Measurements from ENCODE around the gene NDUFA11.
"Not testable (repeated sequence)": the region's sequence is repeated elsewhere in the genome, so short reads cannot be mapped to it uniquely, and the experiment has no call there.

NDUFA11 gene

DNA sequence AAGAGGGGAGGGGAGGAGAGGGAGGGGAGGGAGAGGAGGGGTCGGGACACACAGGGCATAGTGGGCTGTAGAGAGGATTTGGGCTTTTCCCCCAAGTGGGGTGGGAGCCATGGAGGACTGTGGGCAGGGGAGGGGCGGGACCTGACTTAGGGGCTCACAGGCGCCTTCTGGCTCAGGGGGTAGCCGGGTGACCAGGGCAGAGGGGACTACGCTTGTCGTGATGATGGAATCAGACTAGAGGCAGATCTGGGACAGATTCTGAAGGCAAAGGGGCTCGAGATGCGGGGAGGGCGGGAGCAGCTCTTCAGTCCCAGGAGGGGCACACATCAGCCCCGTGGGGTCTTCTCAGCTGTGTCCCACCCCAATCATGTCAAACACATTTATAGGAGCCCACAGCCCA, 13.5 kb downstream of the NDUFA11 start:
- no peak for DNase-seq (ENCODE audit: low read depth in 2 of 2)

DNA sequence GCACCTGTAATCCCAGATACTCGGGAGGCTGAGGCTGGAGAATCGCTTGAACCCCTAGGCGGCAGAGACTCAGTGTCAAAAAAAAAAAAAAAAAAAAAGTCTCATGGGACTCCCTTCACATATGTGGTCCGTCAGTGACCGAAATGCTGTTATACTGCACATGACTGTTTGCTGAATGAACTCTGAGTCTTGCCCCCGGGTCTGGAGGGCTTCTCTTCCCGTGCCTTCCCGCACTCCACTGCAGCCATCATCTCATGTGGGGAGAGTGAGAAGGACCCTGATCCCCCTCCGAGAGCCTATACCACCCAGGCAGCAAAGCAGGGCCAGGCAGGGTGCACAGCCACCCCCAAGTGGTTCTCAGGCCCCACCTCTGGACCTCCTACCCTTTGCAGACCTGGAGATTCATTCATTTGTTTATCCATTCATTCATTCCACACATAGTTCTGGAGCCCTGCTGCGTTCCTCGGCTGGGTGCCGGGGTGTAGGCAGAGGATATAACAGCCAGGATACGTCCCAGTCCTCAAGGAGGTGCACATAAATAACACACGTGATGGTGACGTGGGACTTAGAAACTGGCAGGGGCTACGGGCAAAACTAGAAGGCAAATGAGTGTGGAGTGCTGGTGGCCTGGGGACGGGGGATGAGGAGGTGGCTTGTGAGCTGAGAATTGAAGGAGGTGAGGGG, 14.2 kb downstream of the NDUFA11 start:
- DNase-seq (ENCODE audit: low read depth in 2 of 2): no peak

DNA sequence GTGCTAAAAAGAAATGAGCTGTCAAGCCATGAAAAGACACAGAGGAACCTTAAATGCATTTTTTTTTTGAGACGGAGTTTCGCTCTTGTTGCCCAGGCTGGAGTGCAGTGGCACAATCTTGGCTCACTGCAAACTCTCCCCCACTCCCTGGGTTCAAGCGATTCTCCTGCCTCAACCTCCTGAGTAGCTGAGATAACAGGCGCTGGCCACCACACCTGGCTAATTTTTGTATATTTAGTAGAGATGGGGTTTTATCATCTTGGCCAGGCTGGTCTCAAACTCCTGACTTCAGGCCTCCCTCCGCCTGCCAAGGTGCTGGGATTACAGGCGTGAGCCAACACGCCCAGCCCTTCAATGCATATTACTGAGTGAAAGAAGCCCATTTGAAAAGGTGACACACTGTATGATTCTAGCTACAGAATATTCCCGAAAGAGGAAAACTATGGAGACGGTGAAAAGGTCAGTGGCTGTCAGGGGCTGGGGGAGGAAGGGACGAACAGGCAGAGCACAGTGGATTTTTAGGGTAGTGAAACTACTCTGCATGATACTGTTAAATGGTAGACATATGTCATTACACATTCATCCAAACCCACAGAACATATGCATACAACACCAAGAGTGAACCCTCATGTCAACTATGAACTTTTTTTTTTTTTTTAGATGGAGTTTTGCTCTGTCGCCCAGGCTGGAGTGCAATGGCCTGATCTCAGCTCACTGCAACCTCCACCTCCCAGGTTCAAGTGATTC, 19.4 kb downstream of the NDUFA11 start:
- not testable (repeated sequence) for DNase-seq (ENCODE audit: low read depth in 2 of 2)

DNA sequence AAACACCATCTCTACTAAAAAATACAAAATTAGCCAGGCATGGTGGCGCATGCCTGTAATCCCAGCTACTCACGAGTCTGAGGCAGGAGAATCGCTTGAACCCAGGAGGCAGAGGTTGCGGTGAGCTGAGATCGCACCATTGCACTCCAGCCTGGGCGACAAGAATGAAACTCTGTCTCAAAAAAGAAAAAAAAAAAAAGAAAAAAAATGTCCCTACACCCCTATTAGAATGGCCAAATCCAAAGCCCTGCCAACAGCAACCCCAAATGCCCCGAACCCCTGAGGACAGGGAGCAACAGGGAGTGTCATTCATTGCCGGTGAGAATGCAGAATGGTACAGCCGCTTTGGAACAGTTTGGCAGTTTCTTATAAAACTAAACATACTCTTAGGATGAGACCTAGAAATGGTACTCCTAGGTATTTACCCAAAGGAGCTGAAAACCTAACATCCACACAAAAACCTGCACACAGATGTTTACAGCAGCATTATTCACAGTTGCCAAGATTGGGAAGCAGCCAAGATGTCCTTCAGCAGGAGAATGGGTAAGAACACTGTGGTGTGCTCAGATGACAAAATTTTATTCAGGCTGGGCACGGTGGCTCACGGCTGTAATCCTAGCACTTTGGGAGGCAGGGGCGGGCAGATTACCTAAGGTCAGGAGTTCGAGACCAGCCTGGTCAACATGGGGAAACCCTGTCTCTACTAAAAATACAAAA, 20.3 kb downstream of the NDUFA11 start:
- DNase-seq (ENCODE audit: low read depth in 2 of 2): not testable (repeated sequence)

DNA sequence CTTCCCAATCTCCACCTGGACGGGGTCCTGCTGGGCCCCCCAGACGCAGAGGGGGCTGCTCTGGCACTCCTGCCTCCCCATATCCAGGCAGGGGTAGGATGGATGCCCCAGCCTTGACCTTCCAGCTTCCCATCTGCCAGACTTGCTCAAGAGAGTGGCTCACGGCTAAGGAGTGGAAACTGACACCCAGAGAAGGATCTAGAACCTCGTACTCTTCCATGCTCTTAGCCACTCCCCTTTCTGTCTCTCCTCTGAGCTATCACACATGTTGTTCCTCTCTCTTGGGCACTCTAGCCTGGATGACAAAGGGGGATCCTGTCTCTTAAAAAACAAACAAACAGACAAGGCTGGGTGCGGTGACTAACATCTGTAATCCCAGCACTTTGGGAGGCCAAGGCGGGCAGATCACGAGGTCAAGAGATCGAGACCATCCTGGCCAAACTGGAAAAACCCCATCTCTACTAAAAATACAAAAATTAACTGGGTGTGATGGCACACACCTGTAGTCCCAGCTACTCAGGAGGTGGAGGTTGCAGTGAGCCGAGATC, 21.1 kb downstream of the NDUFA11 start:
- DNase-seq (ENCODE audit: low read depth in 2 of 2): no peak

DNA sequence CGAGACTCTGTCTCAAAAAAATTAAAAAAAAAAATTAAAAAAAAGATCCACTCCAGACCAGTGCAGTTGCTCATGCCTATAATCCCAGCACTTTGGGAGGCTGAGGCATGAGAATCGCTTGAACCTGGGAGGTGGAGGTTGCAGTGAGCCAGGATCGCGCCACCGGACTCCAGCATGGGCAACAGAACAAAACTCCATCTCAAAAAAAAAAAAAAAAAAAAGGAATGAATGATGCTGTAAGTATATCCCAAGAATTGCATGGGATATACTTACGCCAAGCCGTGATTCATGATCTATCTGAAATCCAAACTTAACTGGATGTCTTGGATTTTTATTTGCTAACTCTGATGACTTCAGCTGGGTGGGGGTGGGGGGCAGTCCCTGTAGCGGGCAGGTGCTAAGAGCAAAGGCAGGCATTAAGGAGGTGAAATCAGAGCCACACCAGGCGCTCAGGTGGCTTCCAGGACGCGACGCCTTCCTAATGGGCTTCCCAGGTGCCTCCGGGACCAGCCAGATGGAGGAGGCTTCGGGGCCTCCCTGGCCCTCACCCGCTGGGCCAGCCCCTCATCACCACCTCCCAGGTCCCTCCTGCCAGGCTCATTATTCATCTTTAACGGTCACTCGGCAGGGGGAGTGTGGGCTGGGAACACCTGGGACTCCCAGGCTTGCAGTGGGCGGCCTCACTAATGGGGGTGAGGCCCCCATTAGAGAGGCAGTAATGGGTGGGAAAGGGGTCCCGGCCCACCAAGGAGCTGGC, 21.9 kb downstream of the NDUFA11 start:
- DNase-seq (ENCODE audit: low read depth in 2 of 2): no peak

DNA sequence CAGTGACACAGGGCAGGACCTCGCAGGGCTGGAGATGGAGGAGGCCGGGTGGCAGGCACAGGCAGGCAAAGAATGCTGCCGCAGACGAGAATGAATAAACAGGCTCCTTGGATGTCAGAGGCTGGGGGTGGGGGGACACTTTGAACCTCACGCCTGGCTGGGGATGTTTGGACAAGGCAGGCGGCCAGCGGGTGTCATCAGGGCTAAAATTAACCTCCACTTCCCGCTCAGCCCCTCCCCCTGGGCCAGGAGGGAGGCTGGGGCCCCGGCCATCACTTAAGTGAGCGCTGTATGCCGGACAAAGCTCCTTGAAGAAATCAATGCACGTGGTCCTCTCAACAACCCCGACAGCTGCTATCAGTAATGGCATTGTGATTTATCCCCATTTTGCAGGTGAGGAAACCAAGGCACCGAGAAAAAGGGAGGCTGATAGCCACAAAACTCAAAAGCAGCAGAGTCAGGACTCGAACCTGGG, 22.9 kb downstream of the NDUFA11 start:
- no peak for DNase-seq (ENCODE audit: low read depth in 2 of 2)

DNA sequence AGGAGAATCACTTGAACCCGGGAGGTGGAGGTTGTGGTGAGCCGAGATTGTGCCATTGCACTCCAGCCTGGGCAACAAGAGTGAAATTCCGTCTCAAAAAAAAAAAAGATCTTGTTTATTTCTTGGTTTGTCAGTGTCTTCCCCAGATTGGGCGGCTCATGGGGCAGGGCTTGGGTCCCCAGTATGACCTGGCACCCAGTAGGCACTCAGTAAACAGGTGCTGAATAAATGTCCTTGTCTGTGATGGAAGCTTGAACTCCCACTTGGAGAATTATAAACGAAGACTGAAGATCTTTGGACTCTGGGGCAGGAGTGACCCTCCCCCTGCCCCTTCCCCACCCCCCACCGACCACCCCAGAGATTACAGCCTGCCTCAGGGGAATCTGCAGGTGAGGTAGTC, 23.4 kb downstream of the NDUFA11 start:
- no peak for DNase-seq (ENCODE audit: low read depth in 2 of 2)

DNA sequence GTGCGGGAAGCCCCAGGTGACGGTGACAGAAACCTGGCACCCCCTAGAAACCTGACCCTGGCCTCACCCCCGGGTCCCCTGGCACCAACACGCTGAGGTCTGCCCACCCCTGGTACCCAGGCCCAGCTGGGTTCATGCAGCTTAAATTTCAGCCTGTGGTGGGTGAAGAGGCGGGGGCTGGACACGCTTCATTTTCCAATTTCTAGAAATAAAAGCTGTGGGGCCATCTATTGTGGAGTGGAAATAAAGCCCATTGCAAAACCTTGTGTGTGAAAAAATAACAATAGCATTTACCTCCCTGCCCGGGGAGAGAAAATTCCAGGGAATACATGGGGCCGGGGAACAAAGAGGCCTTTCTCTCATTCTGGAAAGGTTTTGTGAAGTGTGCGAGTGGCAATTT, 25.7 kb downstream of the NDUFA11 start:
- DNase-seq (ENCODE audit: low read depth in 2 of 2): no peak

DNA sequence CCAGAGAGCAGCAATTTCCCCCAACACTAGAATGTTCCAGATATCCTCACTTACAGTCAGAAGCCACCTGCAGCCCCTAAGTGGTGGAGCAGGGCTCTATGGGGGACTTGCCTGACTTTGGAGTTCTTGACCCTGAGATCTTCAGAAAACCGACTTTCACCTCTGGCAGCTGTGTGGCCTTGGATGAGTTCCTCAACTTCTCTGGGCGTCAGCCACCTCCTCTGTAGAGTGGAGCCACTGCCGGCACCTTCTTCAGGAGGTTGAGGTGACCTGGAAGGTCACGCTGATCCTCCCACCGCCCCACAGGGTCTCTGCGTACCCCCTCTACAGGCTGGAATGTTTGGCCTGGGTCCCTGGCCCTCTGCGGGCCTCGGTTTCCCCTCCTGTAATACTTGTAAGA, 26.2 kb downstream of the NDUFA11 start:
- no peak for DNase-seq (ENCODE audit: low read depth in 2 of 2)

DNA sequence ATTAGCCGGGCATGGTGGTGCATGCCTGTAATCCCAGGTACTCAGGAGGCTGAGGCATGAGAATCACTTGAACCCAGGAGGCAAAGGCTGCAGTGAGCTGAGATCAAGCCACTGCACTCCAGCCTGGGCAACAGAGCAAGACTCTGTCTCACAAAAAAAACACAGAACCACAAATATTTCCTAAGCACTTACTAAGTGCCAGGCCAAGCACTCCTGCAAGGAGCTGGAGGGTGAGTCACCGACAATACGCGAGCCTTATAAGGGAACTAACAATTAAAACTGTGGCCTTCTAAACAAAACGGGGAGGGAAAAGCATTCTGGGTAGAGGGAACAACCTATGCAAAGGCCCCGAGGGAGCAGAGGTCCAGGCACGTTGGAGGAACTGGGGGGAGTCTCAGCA, 29.1 kb downstream of the NDUFA11 start:
- not testable (repeated sequence) for DNase-seq (ENCODE audit: low read depth in 2 of 2)

DNA sequence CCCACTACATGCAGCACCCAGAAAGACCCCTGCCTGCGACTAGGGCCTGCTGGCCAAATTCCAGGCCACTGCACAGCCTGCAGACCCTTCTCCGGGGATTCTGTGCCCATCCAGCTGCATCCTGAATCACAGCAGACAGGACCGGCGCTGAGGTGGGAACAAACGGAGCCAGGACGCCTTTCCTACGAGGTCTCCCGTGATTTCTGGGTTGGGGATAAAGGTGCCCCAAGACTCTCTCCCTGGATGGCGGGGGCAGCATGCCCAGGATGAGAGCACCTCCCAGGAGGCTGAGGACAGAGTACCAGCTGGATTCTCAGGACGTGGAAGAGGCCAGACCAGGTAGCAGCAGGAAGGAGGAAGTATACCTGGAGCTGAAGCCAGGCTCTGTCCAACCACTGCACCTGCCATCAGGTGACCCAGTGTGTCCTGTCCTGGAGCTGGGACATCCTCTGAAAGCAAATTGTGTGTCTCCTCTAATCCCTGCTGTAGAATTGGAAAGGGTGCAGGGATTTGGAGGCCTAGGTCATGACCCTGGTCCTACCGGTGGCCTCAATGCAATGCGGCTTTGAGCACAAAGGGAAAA, 29.9 kb downstream of the NDUFA11 start:
- DNase-seq (ENCODE audit: low read depth in 2 of 2): no peak

DNA sequence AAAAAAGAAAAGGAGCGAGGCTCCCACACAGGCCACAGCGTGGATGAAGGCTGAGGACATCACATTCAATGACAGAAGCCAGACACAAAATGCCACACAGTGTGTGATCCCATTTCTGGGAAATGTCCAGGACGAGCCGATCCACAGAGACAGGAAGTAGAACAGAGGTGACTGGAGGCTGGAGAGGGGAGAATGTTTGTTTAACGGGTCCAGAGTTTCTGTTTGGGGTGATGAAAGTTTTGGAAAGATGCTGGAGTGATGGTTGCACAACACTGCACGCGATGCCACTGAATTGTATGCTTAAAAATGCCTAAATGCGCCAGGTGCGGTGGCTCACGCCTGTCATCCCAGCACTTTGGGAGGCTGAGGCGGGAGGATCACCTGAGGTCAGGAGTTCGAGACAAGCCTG, 32.6 kb downstream of the NDUFA11 start:
- no peak for DNase-seq (ENCODE audit: low read depth in 2 of 2)

DNA sequence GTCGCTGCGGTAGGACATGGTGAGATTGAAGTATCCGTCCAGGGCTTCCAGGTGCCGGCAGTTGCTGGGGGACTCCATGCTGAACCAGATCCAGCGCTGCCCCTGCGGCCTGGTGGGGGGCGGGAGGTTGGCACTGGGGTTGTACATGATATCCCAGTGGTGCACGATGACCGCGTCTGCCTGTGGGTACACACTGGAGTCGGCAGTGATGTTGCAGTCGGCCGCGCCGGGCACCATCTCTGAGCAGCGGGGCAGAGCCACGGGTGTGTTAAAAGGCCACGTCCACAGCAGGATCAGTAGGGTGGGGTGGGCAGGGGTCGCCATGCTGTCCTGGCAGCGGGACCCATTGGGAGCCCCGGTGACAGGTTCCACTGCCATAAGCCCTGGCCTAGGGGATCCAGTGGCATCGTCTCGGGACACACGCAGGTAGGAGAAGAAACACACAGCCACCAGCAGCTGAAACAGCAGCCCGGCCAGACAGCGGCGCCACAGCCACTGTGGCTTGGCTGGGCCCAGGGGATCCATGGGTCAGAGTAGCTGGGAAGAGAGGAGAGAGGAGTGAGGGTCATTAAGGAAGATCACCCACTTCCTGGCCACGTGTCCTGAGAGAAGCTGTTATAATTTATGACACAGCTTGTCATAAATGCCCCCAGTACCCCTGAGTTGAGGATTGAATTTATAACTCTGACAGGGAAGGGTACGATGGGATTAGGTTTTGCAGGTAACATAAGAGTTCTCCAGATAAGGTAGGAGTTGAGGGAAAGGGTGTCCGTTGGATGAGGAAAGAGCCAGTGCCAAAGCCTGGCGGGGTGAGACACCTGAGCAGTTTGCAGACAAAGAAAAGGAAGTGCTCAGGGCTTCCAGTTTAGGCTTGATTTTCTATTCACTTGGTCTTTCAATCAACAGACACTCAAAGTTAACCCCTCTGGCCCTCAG, 36.1 kb downstream of the NDUFA11 start:
- DNase-seq (ENCODE audit: low read depth in 2 of 2): no peak

DNA sequence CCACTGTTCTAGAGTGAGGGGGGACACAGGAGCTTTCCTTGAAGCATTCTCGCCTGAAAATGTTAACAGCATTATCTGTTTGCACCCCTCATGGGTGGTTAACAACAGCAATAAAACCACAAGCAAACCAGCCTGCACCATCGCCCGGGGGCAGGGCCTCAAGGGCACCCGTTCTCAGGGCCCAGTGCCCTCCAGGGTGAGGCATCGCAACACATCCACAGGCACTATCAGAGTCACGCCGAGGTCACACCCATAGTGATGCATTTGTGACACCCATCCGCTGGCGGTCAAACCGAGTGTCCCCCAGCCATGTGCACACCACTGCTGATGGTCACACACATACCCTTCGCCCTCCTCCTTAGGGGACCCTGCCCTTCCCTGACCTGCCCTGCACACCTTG, 37.8 kb downstream of the NDUFA11 start:
- no peak for DNase-seq (ENCODE audit: low read depth in 2 of 2)

DNA sequence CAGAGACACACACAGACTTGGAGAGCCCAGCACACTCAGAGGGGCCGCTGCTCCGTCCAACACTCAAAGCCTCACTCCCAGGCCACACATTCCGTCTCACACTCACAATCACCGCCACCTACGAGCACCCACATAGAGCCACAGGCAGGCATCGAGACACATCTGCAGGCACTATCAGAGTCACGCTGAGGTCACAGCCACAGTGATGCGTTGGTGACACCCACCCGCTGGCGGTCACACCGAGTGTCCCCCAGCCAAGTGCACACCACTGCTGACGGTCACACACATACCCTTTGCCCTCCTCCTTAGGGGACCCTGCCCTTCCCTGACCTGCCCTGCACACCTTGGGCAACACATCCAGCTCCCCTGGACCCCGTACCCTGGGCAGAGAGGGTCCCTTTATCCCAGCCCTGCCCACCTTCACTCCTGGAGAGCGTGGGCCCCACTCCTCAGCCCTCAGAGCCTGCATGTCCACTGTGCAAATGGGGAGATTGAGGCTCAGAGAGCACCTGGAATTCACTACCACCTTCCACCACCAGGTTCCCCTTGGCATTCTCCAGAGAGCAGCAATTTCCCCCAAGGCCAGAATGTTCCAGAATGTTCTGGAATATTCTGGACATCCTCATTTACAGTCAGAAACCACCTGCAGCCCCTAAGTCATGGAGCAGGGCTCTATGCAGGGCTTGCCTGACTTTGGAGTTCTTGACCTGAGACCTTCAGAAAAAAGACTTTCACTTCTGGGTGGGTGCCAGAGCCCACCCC, 38.7 kb downstream of the NDUFA11 start:
- DNase-seq (ENCODE audit: low read depth in 2 of 2): no peak

DNA sequence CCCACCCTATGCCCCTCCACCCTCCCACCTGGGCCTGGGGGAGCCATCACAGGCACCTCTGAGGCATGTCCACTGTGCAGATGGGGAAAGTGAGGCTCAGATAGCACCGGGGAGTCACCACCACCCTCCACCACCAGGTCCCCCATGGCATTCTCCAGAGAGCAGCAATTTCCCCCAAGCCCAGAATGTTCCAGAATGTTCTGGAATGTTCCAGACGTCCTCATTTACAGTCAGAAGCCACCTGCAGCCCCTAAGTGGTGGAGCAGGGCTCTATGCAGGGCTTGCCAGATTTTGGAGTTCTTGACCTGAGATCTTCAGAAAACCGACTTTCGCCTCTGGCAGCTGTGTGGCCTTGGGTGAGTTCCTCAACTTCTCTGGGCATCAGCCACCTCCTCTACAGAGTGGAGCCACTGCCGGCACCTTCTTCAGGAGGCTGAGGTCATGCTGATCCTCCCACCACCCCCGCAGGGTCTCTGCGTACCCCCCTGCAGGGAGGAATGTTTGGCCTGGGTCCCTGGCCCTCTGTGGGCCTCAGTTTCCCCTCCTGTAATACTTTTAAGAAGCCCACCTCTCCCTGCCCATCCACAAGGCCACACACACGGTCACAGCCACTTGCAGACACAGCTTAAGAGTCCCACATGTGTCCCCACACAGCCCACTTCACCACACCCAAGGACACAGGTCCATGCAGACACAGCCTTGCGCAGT, 39.4 kb downstream of the NDUFA11 start:
- DNase-seq (ENCODE audit: low read depth in 2 of 2): no peak

DNA sequence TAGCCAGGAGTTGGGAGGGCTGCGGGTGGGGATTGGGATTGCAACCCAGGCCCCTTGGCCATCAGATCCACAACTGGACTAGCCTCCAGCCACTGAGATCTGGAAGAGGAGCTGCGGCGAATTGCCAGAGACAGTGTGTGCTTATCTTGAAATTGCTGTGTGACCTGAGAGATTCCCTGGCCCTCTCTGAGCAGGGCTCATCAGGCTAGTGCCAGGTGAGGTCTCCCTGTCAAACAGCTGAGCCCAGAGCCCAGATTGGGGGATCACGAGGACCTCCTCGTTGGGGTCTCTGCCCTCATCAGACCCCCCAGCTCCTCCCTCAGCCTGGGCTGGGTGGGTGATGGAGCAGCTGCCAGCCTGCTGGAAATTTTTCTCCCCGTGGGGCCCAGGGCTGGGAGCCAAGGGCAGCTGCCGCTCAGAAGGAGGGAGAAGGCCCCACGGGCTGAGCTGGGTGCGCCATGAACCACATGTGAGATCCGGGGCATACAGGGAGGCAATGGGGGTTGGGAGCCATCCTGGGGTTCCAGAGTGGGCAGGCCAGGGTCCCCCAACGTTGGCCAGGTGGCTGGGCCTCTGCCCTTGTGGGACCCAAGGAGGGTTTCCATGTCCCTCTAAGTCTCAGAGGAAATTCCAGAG, 40.4 kb downstream of the NDUFA11 start:
- DNase-seq (ENCODE audit: low read depth in 2 of 2): no peak

All from stimulated activated CD8-positive, alpha-beta memory T cell treated with anti-CD3 and anti-CD28 coated beads, Interleukin-2, amount 100 ng/mL, for 48 hours (primary cell).